ACC112 (cell line): ENCODE results near the gene FRMPD2.

Experiments used
- H2AFZ ChIP-seq: fragments of 200-600 bp; sonication (generic); one replicate; pipeline ENCODE4 v1.6.0; 2017; ENCODE audit warnings: antibody characterized with exemption, low read length; ENCODE audit not compliant: unreplicated experiment
- H3K27ac ChIP-seq: fragments of 200-600 bp; sonication (generic); 2 replicates; pipeline ENCODE4 v1.5.1; 2014; ENCODE audit warnings: low read depth, mild to moderate bottlenecking, antibody characterized with exemption, low read length, moderate library complexity
- H3K27me3 ChIP-seq: fragments of 200-600 bp; sonication (generic); 2 replicates; pipeline ENCODE4 v1.6.1; 2014; ENCODE audit warnings: mild to moderate bottlenecking, antibody characterized with exemption, low read length, moderate library complexity, mixed read lengths; ENCODE audit not compliant: insufficient read depth
- H3K36me3 ChIP-seq: fragments of 200-600 bp; sonication (generic); 2 replicates; pipeline ENCODE4 v1.6.1; 2016; ENCODE audit warnings: mild to moderate bottlenecking, antibody characterized with exemption, low read length, moderate library complexity, mixed read lengths; ENCODE audit not compliant: insufficient read depth
- H3K4me1 ChIP-seq: fragments of 200-600 bp; sonication (generic); one replicate; pipeline ENCODE4 v1.6.1; 2016; ENCODE audit warnings: low read length, mixed read lengths; ENCODE audit not compliant: insufficient read depth, unreplicated experiment, control insufficient read depth
- H3K4me3 ChIP-seq: fragments of 200-600 bp; sonication (generic); 2 replicates; pipeline ENCODE4 v1.5.1; 2014; ENCODE audit warnings: mild to moderate bottlenecking, low read depth, low read length
- H3K79me2 ChIP-seq: fragments of 200-600 bp; sonication (generic); one replicate; pipeline ENCODE4 v1.6.0; 2016; ENCODE audit warnings: low read length; ENCODE audit not compliant: control insufficient read depth, unreplicated experiment, insufficient read depth

FRMPD2 gene

GRCh38 chr10:48242171-48242904, 32.2 kb downstream of the FRMPD2 start:
- Histone ChIP-seq H3K27me3 (peaks cover 74% of the 10 kb centered on the region), H3K36me3 (no peaks in the 10 kb centered on the region), H3K79me2 (no peaks in the 10 kb centered on the region), H2AFZ (no peak overlapping the region), H3K4me3 (no peak overlapping the region), H3K27ac (no peak overlapping the region), H3K4me1 (no peaks in the 10 kb centered on the region)

- H3K27me3 ChIP-seq = peaks cover 75% of the 10 kb centered on the region
- H2AFZ ChIP-seq = no peak overlapping the region
- no peaks in the 10 kb centered on the region for H3K4me1 ChIP-seq
- no peak overlapping the region for H3K27ac ChIP-seq
- no peak overlapping the region for H3K4me3 ChIP-seq
- H3K36me3 ChIP-seq = no peaks in the 10 kb centered on the region
- no peaks in the 10 kb centered on the region for H3K79me2 ChIP-seq
Observed at GRCh38 chr10:48241332-48241731, 33.2 kb downstream of the FRMPD2 start.

GRCh38 chr10:48240196-48240595, 34.3 kb downstream of the FRMPD2 start:
- Histone ChIP-seq H3K4me3 (no peak overlapping the region), H2AFZ (no peak overlapping the region), H3K27me3 (peaks cover 75% of the 10 kb centered on the region), H3K36me3 (no peaks in the 10 kb centered on the region), H3K27ac (no peak overlapping the region), H3K79me2 (no peaks in the 10 kb centered on the region), H3K4me1 (no peaks in the 10 kb centered on the region)

- Histone ChIP-seq H2AFZ (no peak overlapping the region), H3K4me3 (no peak overlapping the region), H3K27ac (no peak overlapping the region), H3K36me3 (no peaks in the 10 kb centered on the region), H3K27me3 (peaks cover 70% of the 10 kb centered on the region), H3K4me1 (no peaks in the 10 kb centered on the region), H3K79me2 (no peaks in the 10 kb centered on the region)
Observed at GRCh38 chr10:48239618-48240017, 34.9 kb downstream of the FRMPD2 start.

- Histone ChIP-seq H3K4me3 (no peak overlapping the region), H3K27ac (no peak overlapping the region), H3K36me3 (no peaks in the 10 kb centered on the region), H2AFZ (no peak overlapping the region), H3K4me1 (no peaks in the 10 kb centered on the region), H3K79me2 (no peaks in the 10 kb centered on the region), H3K27me3 (peaks cover 69% of the 10 kb centered on the region)
Observed at GRCh38 chr10:48238826-48239520, 35.5 kb downstream of the FRMPD2 start.

GRCh38 chr10:48237259-48238250, 36.9 kb downstream of the FRMPD2 start:
- no peaks in the 10 kb centered on the region for H3K79me2 ChIP-seq
- no peak overlapping the region for H2AFZ ChIP-seq
- peaks cover 59% of the 10 kb centered on the region for H3K27me3 ChIP-seq
- no peak overlapping the region for H3K4me3 ChIP-seq
- no peak overlapping the region for H3K27ac ChIP-seq
- no peaks in the 10 kb centered on the region for H3K4me1 ChIP-seq
- H3K36me3 ChIP-seq = no peaks in the 10 kb centered on the region

GRCh38 chr10:48236199-48236621, 38.3 kb downstream of the FRMPD2 start:
- Histone ChIP-seq H2AFZ (no peak overlapping the region), H3K4me1 (no peaks in the 10 kb centered on the region), H3K27ac (no peak overlapping the region), H3K79me2 (no peaks in the 10 kb centered on the region), H3K27me3 (peaks cover 57% of the 10 kb centered on the region), H3K36me3 (no peaks in the 10 kb centered on the region), H3K4me3 (no peak overlapping the region)

- Histone ChIP-seq H3K27ac (no peak overlapping the region), H2AFZ (no peak overlapping the region), H3K79me2 (no peaks in the 10 kb centered on the region), H3K4me1 (no peaks in the 10 kb centered on the region), H3K36me3 (no peaks in the 10 kb centered on the region), H3K27me3 (peaks cover 58% of the 10 kb centered on the region), H3K4me3 (no peak overlapping the region)
Observed at GRCh38 chr10:48235501-48235900, 39.0 kb downstream of the FRMPD2 start.

GRCh38 chr10:48234787-48235186, 39.7 kb downstream of the FRMPD2 start:
- H3K27me3 ChIP-seq = peaks cover 60% of the 10 kb centered on the region
- H3K27ac ChIP-seq = no peak overlapping the region
- no peaks in the 10 kb centered on the region for H3K79me2 ChIP-seq
- no peak overlapping the region for H2AFZ ChIP-seq
- no peak overlapping the region for H3K4me3 ChIP-seq
- H3K36me3 ChIP-seq = no peaks in the 10 kb centered on the region
- H3K4me1 ChIP-seq = no peaks in the 10 kb centered on the region

GRCh38 chr10:48234295-48234694, 40.2 kb downstream of the FRMPD2 start:
- H3K4me1 ChIP-seq = no peaks in the 10 kb centered on the region
- H3K36me3 ChIP-seq = no peaks in the 10 kb centered on the region
- H3K79me2 ChIP-seq = no peaks in the 10 kb centered on the region
- H3K27me3 ChIP-seq = peaks cover 59% of the 10 kb centered on the region
- no peak overlapping the region for H3K4me3 ChIP-seq
- H3K27ac ChIP-seq = no peak overlapping the region
- no peak overlapping the region for H2AFZ ChIP-seq
